HG02885 (cell line): ENCODE data around the gene SULF2.
"Not testable (repeated sequence)": the region's sequence is repeated elsewhere in the genome, so short reads cannot be mapped to it uniquely, and the experiment has no call there.

ENCODE experiments used
- ATAC-seq: cut with Tn5 transposase; IDR thresholded peaks from one replicate; pipeline ENCODE4 v1.9.1; 2021; ENCODE audit warnings: mild to moderate bottlenecking; ENCODE audit not compliant: unreplicated experiment, poor library complexity

Gene SULF2

DNA sequence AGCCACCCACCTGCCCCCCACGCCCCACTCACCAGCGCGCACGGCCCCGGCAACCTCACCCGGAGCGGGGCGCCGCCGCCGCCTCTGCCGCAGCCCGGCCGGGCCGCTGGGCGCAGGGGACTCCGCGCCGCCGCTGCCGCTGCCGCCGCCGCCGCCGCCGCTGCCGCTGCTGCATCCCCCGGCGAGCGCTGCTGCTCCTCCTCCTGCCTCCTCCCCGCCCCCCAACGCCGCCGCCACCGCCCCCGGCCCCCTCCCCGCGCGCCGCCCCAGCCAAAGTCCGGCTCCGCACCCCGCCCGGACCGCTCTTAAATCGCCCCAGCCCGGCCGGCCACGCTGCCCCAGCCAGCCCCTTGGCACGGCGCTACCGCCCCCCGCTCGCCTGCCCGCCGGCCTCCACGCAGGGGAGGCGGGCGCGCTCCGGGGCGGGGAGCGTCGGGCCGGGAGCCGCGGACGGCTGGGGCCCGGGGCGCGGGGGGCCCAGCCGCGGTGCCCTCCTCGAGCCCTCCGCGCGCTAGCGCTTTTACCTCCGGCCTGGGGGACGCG, at the start of gene SULF2:
Gene SULF2, minus strand, starts transcription at position 171 of the 543 bp plus-strand sequence. CDS start 28,118 bp downstream, outside the sequence.
- ATAC-seq, result no peak

DNA sequence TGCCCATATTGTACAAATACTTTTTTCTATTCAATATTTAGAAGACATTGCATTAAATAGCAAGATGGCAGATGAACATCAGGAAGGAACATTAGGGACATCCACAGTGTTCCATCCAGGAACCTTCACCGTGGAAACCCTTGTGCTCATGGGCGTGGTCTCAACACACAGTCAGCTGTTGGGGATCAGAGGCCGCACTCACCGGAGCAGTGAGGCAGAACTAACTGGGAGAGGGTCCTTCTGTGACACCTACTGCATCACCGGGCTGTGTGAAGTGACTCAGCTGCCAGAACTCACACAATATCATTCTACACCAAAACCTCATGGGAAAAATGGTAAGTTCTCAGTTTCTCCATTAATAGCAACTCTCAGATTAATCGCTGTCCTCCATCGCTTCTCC, 46.4 kb upstream of the SULF2 start:
- not testable (repeated sequence) for ATAC-seq

GRCh38 chr20:47826716-47827115, 41.4 kb upstream of the SULF2 start:
- ATAC-seq, result not testable (repeated sequence)

DNA sequence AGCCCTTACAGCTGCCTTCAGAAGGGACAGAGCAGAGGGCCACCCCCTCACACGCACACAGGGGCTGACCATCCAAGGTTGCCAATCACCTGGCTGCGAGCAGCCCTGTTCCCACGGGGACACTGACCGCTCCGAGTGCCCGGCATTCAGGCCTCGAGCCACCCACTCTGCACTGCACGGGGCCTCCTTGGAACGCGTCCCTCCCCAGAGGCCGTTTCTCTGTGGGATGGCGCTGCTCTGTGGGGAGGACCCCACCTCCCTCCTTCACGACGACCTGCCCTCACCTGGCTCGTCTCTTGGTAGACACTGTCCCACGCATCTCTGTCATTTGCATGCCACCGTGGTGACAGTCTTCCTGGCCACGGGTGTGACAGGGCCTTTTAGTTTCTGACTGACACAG, 40.7 kb upstream of the SULF2 start:
- not testable (repeated sequence) for ATAC-seq

GRCh38 chr20:47825011-47825762, 39.9 kb upstream of the SULF2 start:
- no peak for ATAC-seq

DNA sequence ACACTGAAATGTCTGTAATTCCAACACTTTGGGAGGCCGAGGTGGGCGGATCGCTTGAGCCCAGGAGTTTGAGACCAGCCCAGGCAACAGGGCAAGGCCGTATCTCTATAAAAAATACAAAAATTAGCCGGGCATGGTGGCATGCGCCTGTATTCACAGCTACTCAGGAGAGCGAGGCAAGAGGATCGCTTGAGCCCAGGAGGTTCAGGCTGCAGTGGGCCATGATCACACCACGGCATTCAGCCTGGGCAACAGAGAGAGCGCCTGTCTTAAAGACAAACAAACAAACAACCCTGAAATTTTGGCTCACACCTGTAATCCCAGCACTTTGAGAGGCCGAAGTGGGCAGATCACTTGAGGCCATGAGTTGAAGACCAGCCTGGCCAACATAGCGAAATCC, 38.7 kb upstream of the SULF2 start:
- not testable (repeated sequence) for ATAC-seq

GRCh38 chr20:47821481-47822100, 36.3 kb upstream of the SULF2 start:
- no peak for ATAC-seq

DNA sequence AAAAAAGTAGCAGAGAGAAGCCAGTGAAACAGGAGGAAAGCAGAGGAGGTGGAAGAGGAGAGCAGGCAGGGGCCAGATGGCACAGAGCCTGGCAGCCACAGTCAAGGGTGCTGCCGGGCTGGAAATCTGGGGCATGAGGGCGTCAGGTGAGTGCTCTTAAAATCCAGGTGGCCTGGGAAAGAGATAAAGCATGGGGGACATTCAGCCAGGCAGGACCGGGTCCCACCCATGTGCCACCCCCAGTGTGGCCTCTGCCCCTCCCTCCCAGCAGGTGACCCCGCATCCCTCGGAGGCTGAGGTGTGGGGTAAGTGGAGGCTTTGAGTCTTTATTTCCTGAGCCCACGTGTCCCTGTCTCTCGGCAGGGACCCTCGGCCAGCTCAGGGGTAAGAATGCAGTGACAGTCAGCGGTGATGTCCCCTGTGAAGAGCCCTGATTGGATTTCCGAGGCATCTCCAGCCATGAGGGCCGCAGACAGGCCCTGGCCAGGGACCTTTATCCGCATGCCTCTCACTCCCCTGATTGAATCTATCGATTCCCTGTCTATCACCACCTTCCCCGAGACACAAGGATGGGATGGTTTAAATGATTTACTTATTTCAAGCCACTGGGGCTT, 33.8 kb upstream of the SULF2 start:
- no peak for ATAC-seq

DNA sequence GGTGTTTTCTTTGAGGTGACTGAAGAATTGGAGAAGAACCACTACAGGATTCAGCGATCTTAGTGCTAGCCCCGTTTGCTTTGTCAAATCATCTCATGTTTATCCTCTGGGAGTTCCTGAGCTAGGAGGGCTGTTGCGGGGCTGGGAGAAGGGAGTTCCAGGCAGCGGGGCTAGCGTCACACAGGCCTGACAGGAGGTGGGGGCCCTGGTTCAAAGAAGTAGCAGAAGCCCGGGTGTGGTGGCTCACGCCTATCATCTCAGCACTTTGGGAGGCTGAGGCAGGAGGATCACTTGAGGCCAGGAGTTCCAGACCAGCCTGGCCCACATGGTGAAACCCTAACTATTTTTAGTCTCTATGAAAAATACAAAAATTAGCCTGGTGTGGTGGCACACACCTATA, 33.2 kb upstream of the SULF2 start:
- ATAC-seq, result no peak

DNA sequence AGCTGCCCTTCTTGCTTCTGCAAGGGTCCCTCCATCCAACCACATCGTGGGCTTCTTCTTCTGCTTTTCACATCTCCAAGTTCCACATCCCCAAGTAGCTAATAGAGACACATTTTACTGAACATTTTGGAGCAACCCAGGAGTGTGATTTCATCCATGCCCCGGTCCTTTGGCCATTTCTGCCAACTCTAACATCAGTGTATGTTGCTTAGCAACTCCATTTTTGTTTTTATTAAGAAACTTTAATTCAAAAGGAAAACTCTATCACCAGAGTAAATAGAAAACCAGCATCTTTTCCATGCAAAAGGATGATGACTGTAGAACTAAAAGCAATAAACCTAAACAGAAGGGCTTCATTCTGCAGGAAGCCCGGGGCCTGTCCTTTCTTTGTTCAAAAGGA, 32.7 kb upstream of the SULF2 start:
- no peak for ATAC-seq

GRCh38 chr20:47817573-47817972, 32.3 kb upstream of the SULF2 start:
- ATAC-seq, result no peak

GRCh38 chr20:47816487-47817451, 31.5 kb upstream of the SULF2 start:
- ATAC-seq, result no peak

- ATAC-seq, result no peak
Observed at GRCh38 chr20:47815866-47816265, 30.6 kb upstream of the SULF2 start.

GRCh38 chr20:47815416-47815806, 30.1 kb upstream of the SULF2 start:
- ATAC-seq, result no peak

DNA sequence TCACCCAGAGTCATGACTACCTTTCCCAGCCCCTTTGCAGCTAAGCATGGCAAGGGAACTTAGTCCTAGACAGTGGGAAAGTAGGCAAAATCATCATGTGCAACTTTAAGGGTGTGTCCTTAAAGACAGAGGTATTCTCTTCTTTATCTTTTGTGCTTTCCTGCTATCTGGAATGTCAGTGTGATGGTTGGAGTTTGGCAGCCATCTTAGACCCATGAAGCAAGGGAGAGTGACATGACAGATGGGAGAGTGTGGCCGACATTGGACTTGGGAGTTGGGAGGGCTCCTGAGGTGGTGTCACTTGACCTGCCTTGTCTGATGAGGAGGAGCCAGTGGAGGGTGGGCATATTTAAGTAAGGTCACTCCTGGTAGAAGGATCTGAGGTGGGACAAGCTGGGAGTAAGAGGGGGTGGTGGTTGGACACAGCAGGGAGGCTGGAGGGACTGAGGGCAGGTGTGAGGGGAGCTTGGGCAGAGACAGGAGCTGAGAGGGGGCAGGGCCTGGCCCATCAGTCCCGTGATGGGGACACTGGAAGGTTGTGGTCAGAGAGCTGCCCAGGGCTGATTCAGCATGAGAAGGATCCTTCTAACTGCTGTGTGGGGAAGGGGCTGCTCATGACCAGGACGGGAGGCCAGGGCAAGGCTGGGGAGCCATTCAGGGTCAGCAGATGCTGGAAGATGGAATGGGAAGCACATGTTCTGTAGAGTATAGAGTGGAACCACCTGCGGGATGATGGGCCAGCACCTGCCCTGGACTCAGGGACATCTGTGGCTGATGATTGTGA, 29.5 kb upstream of the SULF2 start:
- ATAC-seq, result no peak

GRCh38 chr20:47810721-47811347, 25.6 kb upstream of the SULF2 start:
- ATAC-seq, result no peak

DNA sequence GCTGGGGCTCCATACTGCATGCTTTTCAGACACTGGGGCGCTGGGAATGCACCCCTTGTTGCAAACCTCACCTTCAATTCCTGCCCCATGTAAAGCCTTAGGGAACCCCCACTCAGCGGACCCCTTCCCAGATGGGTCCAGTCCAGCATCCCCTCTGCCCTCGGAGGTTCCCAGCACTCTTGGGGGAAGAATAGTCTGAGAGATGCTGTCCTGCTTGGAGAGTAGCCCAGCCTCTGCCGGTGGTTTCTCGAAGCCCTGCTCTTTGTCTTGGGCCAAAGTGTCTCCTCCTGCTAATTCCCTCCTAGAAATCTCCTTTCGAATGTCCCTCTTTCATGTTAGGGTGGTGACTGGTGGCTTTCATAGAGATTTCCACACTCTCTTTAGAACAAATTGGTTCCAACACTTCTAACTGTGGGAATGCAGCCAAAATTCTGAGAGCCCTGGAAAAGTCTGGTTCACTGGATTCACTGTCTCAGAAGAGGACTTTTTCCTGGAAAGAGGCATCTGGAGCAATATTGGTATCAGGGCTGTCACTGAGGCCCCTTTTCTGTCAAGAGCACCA, 24.9 kb upstream of the SULF2 start:
- no peak for ATAC-seq

DNA sequence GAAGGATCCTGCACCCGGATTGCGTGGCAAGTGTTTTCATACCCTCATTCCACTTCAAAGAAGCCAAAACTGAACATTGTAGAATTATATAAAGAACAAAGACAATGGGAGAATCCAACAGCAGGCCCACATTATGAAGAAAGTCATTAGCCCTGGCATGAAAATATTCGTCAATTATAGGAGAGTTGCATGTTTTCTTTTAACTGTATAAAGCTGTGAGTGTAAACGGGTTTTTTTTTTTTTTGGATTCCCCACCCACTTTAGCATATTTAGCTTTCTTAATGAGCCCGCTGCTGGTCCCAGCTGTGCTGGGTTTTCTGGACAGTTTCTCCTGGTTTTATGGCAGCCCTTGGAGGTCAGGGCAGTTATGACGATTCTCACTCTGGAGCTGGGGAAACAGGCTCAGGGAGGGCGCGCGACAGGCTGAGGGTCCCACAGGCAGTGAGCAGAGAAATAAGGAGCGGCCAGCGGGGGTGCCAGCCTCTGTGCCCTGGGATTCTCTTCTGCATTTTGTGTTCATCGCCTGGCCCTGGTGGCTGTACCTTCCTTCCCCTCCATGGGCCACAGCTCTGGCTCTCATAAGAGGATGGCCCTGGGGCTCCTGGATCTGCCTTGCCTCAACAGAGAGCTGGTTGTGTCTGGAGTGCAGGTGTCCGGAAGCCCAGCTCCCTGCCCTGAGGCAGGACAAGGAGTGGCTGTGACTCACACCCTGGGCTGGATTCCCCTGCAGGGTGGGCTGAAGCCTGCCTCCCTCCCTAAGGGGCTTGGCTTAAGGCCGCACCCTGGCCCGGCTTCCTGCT, 24.1 kb upstream of the SULF2 start:
- no peak for ATAC-seq
